ENCODE data around the gene LPA.

LPA gene

GRCh38 chr6:160489091-160489490 is 175.0 kb downstream of the LPA start:
- no peaks in the 10 kb centered on the region for H3K27me3 ChIP-seq
- H3K9me3 ChIP-seq: no peaks in the 10 kb centered on the region
- no peaks in the 10 kb centered on the region for H3K36me3 ChIP-seq
- intact Hi-C loops (cut with DNase I; ENCODE audit: low total_unique reads): no loop called here
- H3K27ac ChIP-seq: no peak overlapping the region
- H3K4me1 ChIP-seq: no peaks in the 10 kb centered on the region
- TF ChIP-seq, protein P1, sequence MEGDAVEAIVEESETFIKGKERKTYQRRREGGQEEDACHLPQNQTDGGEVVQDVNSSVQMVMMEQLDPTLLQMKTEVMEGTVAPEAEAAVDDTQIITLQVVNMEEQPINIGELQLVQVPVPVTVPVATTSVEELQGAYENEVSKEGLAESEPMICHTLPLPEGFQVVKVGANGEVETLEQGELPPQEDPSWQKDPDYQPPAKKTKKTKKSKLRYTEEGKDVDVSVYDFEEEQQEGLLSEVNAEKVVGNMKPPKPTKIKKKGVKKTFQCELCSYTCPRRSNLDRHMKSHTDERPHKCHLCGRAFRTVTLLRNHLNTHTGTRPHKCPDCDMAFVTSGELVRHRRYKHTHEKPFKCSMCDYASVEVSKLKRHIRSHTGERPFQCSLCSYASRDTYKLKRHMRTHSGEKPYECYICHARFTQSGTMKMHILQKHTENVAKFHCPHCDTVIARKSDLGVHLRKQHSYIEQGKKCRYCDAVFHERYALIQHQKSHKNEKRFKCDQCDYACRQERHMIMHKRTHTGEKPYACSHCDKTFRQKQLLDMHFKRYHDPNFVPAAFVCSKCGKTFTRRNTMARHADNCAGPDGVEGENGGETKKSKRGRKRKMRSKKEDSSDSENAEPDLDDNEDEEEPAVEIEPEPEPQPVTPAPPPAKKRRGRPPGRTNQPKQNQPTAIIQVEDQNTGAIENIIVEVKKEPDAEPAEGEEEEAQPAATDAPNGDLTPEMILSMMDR (IDR thresholded peaks at IDR 0.05): no peak
- no peak for DNase-seq
- H3K4me3 ChIP-seq: no peak overlapping the region

GRCh38 chr6:160487116-160487515 is 177.0 kb downstream of the LPA start:
- TF ChIP-seq, protein P1 (IDR thresholded peaks at IDR 0.05): no peak
- H3K27ac ChIP-seq: no peak overlapping the region
- H3K4me1 ChIP-seq: no peaks in the 10 kb centered on the region
- no peaks in the 10 kb centered on the region for H3K27me3 ChIP-seq
- intact Hi-C loops (cut with DNase I; ENCODE audit: low total_unique reads): no loop called here
- peaks cover 4 to 14% (median 9%) of the 10 kb centered on the region in 3 donors for H3K36me3 ChIP-seq
- no peaks in the 10 kb centered on the region for H3K9me3 ChIP-seq
- no peak for DNase-seq
- no peak overlapping the region for H3K4me3 ChIP-seq

Data from tibial artery (tissue), 4 donors.